ENCODE data around the gene CCR7.

GRCh38 chr17:40596261-40596919 is 31.1 kb upstream of the CCR7 start:
- TF ChIP-seq POLR2AphosphoS5 (IDR thresholded peaks at IDR 0.05; ENCODE audit: borderline replicate concordance, low read depth, low read length): no peak
- no peak for TF ChIP-seq EZH2 (IDR thresholded peaks at IDR 0.05)

All from SK-N-MC (cell line).